ENCODE results near the gene UBXN7.
A peak's percentile ranks its signal among the peaks of the same experiment; 100 is the strongest.
"Not testable (repeated sequence)": the region's sequence is repeated elsewhere in the genome, so short reads cannot be mapped to it uniquely, and the experiment has no call there.

Gene UBXN7

GRCh38 chr3:196378146-196378841, 53.9 kb downstream of the UBXN7 start:
- TF ChIP-seq CTCF (conservative IDR thresholded peaks at IDR 0.05; ENCODE audit: control insufficient read depth, insufficient read depth, low read depth, low read length): no peak
- H3K4me3 ChIP-seq (ENCODE audit: control insufficient read depth, low read depth, low read length): no peak overlapping the region
- DNase-seq (ENCODE audit: low read depth): peak; percentile 3

- TF ChIP-seq CTCF (conservative IDR thresholded peaks at IDR 0.05; ENCODE audit: control insufficient read depth, insufficient read depth, low read depth, low read length): no peak
Observed at GRCh38 chr3:196377321-196377720, 54.9 kb downstream of the UBXN7 start.

GRCh38 chr3:196365736-196366135, 66.5 kb downstream of the UBXN7 start:
- no peak for DNase-seq (ENCODE audit: low read depth)
- no peak overlapping the region for H3K4me3 ChIP-seq (ENCODE audit: control insufficient read depth, low read depth, low read length)
- no peak for TF ChIP-seq CTCF (conservative IDR thresholded peaks at IDR 0.05; ENCODE audit: control insufficient read depth, insufficient read depth, low read depth, low read length)

More at GRCh38 chr3:196377321-196377720, 54.9 kb downstream of the UBXN7 start:
- DNase-seq (ENCODE audit: low read depth): peak; percentile 23
- no peak overlapping the region for H3K4me3 ChIP-seq (ENCODE audit: control insufficient read depth, low read depth, low read length)

- TF ChIP-seq CTCF (conservative IDR thresholded peaks at IDR 0.05; ENCODE audit: control insufficient read depth, insufficient read depth, low read depth, low read length): no peak
- no peak for DNase-seq (ENCODE audit: low read depth)
Observed at GRCh38 chr3:196360586-196360985, 71.6 kb downstream of the UBXN7 start.

GRCh38 chr3:196358540-196358939, 73.7 kb downstream of the UBXN7 start:
- DNase-seq (ENCODE audit: low read depth); H3K4me3 ChIP-seq (ENCODE audit: control insufficient read depth, low read depth, low read length): not testable (repeated sequence)

More at GRCh38 chr3:196360586-196360985, 71.6 kb downstream of the UBXN7 start:
- no peak overlapping the region for H3K4me3 ChIP-seq (ENCODE audit: control insufficient read depth, low read depth, low read length)

- DNase-seq (ENCODE audit: low read depth): no peak
- H3K4me3 ChIP-seq (ENCODE audit: control insufficient read depth, low read depth, low read length): no peak overlapping the region
- no peak for TF ChIP-seq CTCF (conservative IDR thresholded peaks at IDR 0.05; ENCODE audit: control insufficient read depth, insufficient read depth, low read depth, low read length)
Observed at GRCh38 chr3:196357905-196358304, 74.3 kb downstream of the UBXN7 start.

GRCh38 chr3:196356556-196356955, 75.7 kb downstream of the UBXN7 start:
- no peak for TF ChIP-seq CTCF (conservative IDR thresholded peaks at IDR 0.05; ENCODE audit: control insufficient read depth, insufficient read depth, low read depth, low read length)

More at GRCh38 chr3:196356556-196356955, 75.7 kb downstream of the UBXN7 start:
- no peak overlapping the region for H3K4me3 ChIP-seq (ENCODE audit: control insufficient read depth, low read depth, low read length)
- no peak for DNase-seq (ENCODE audit: low read depth)

Measured in fibroblast of mammary gland (primary cell).